ENCODE measurements around the gene VAT1.
"Not testable (repeated sequence)": the region's sequence is repeated elsewhere in the genome, so short reads cannot be mapped to it uniquely, and the experiment has no call there.

Gene VAT1

DNA sequence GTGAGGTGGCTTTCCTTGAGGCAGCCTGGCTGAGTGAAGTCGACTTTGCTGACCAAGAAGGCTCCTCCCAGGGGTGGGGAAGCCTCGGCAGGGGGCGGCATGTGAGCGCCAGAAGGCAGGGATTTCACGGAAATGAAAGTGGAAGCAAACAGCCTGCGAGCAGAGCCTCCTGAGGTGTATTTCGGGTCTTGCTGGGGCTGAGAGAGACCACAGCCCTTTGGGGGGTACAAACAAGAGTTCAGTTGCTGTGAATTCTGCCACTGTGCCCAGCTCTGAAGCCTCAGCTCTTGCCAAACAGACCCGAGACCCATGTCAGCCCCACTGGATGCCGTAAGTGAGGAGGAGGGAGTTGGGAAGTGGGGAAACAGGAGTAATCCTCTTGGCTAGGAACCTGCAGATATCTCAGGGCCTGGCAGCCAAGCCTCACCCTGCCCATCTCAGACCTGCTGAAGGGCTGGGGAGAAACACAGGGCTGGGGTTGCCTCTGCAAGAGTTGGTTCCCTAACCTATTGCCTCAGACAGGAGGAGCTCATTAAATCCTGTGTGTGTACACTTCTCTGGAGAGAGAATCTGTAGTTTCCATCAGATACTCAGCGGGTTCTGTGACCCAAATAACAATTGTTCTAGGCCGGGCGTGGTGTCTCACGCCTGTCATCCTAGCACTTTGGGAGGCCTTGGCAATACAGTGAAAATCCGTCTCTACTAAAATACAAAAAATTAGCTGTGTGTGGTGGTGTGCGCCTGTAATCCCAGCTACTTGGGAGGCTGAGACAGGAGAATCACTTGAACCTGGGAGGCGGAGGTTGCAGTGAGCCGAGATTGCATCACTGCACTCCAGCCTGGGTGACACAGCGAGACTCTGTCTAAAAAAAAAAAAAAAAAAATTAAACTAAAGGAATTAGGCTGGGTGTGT is 15.3 kb downstream of the VAT1 start, which contains the start of gene IFI35:
Gene IFI35 (plus strand): TSS at position 146 of the 913 bp plus-strand sequence. CDS start 164 bp downstream, at position 310.
- peak; percentile 80 for DNase-seq (ENCODE audit: low read depth in 2 of 2)

GRCh38 chr17:43003542-43004172 is 18.5 kb downstream of the VAT1 start:
- no peak for DNase-seq (ENCODE audit: low read depth in 2 of 2)

DNA sequence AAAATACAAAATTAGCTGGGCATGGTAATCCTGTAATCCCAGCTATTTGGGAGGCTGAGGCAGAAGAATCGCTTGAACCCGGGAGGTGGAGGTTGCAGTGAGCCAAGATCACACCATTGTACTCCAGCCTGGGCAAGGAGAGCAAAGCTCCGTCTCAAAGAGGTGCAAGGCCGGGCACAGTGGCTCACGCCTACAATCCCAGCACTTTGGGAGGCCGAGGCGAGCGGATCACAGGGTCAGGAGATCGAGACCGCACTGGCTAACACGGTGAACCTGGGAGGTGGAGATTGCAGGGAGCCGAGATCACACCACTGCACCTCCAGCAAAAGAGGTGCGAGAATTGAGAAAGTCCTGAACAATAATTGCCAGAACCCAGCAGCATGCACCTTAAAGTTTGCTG is 21.3 kb downstream of the VAT1 start:
- DNase-seq (ENCODE audit: low read depth in 2 of 2) = not testable (repeated sequence)

DNA sequence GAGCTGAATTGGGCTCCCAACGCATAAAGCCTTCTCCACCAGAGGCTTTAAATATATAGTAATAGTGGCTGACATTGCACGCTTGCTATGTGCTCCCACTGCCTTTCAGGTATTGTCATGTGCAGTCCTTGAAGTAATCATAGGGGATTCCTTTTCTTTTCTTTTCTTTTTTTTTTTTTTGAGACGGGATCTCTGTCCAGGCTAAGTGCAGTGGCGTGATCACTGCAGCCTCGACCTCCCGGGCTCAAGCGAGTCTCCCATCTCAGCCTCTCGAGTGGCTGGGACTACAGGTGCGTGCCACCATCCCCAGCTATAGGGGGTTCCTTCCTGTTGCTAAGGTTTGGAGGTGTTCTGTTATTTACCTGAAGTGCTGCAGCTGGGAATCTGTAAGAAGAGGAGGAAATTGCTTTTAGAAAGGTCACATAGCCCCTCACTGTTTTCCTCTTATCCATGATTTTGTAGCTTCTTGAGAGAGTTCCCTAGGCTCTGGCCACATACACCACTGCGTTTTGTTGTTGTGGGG is 23.1 kb downstream of the VAT1 start:
- no peak for DNase-seq (ENCODE audit: low read depth in 2 of 2)

GRCh38 chr17:42997984-42998938 is 23.9 kb downstream of the VAT1 start, which contains the start of gene RPL27:
TSS of gene RPL27 (plus strand) at chr17:42998419. CDS start at chr17:42998751, 332 bp downstream.
- peak; percentile 91 to 95 for DNase-seq (ENCODE audit: low read depth in 2 of 2)

- no peak for DNase-seq (ENCODE audit: low read depth in 2 of 2)
Observed at GRCh38 chr17:42997390-42997983, 24.7 kb downstream of the VAT1 start.

DNA sequence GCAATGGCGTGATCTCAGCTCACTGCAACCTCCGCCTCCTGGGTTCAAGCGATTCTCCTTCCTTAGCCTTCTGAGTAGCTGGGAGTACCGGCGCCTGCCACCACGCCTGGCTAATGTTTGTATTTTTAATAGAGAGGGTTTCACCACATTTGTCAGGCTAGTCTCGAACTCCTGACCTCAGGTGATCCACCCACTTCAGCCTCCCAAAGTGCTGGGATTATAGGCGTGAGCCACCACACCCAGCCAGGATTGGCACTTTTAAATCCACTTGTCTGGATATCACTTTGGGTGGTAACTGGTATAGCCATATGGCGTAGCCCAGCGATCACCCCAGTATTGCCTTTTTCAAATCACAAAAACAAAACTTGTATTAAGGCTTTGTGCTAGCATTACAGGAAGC is 28.3 kb downstream of the VAT1 start:
- DNase-seq (ENCODE audit: low read depth in 2 of 2) = not testable (repeated sequence)

GRCh38 chr17:42992872-42993271 is 29.3 kb downstream of the VAT1 start:
- no peak for DNase-seq (ENCODE audit: low read depth in 2 of 2)

DNA sequence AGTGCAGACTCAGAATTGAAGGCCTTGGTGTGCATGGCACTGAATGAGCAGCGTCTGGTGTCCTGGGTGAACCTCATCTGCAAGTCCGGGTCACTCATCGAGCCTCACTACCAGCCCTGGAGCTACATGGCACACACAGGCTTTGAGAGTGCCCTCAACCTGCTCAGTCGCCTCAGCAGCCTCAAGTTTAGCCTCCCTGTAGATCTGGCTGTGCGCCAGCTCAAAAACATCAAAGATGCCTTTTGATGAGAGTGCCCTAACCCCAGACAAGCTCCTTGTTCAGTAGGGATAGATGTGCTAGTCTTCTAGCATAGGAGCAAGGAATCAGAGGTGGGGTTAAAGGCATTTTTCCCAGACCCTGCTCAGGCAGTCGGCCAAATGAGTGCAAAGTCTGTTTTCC is 30.7 kb downstream of the VAT1 start:
- DNase-seq (ENCODE audit: low read depth in 2 of 2) = no peak

- no peak for DNase-seq (ENCODE audit: low read depth in 2 of 2)
Observed at GRCh38 chr17:42989726-42990652, 32.2 kb downstream of the VAT1 start.

DNA sequence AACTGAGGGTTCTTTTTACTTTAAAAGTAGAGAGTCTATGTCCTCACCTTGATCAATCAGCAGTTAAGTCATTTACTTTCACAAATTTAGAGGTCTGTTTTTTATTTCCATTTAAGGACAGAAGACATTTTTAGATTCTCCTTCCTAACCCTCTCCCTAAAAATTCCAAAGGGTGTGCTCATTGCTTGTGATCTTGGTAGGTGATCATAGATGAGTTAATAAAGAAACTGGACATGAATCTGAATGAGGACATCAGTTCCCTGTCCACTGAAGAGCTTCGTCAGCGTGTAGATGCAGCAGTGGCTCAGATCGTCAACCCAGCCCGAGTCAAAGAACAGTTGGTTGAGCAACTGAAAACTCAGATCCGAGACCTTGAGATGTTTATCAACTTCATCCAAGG is 33.0 kb downstream of the VAT1 start:
- no peak for DNase-seq (ENCODE audit: low read depth in 2 of 2)

GRCh38 chr17:42985225-42985624 is 37.0 kb downstream of the VAT1 start:
- DNase-seq (ENCODE audit: low read depth in 2 of 2) = no peak

- DNase-seq (ENCODE audit: low read depth in 2 of 2) = no peak
Observed at GRCh38 chr17:42982266-42982665, 39.9 kb downstream of the VAT1 start.

DNA sequence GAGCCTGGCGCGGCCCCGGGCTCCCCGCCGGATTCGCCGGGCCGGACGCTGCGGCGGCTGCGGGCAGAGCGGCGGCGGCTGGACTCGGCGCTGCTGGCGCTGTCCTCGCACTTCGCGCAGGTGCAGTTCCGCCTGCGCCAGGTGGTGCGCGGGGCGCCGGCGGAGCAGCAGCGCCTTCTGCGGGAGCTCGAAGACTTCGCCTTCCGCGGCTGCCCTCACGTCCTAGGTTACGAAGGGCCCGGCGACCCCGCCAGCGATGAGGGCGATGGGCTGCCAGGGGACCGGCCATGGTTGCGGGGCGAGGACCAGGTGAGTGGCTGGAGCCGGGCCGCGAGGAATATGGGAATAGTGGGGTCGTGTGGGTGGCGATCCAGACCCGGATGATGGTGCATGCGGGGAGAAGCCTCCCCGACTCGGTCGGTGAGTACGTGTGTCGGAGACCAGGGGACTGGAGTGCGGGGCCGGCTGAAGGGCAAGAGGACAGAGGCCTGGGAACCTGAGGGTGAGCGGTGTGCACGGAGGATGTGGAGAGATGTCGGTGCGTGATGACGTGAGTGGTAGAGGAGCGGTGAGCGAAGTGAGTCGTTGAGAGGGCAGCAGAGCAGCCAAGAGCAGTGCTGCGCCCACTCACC is 41.3 kb downstream of the VAT1 start:
- peak; percentile 57 to 68 for DNase-seq (ENCODE audit: low read depth in 2 of 2)

DNA sequence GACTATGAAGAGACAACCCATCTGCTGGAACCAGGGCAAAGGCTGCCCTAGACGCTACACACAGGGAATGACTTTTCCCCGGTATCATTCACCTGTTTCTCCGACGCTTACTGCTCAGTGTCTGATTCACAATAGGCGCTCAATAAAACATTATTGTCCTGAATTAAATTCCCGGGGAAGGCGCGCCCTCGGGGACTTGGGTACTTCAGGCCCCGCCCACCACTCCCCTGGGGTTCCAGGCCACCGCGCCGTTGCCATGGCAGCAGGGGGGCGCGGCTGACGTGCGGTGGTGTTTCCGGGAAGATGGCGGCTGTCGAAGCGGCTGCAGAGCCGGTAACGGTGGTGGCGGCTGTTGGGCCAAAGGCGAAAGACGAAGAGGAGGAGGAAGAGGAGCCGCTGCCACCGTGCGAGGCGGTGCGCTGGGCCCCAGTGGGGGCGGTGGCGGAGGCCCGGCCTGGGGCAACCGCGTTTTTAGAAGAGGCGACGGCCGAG is 41.9 kb downstream of the VAT1 start, which contains the start of gene RUNDC1:
Gene RUNDC1 (plus strand): TSS at position 292 of the 492 bp plus-strand sequence. CDS start 12 bp downstream, at position 304.
- peak; percentile 88 to 90 for DNase-seq (ENCODE audit: low read depth in 2 of 2)

- DNase-seq (ENCODE audit: low read depth in 2 of 2) = peak in 1 of 2 donors; percentile 18
Observed at GRCh38 chr17:42979511-42980273, 42.5 kb downstream of the VAT1 start, which contains the start of gene PTGES3L. TSS of gene PTGES3L (minus strand) at chr17:42980080. CDS start at chr17:42980053, 27 bp downstream.

DNA sequence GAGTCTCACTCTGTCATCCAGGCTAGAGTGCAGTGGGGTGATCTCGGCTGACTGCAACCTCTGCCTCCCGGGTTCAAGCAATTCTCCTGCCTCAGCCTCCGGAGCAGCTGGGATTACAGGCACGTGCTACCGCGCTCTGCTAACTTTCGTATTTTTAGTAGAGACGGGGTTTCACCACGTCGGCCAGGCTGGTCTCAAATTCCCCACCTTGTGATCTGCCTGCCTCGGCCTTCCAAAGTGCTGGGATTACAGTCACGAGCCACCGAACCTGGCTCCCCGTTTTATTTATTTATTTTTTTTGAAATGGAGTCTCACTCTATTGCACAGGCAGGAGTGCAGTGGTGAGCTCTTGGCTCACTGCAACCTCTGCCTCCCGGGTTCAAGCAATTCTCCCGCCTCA is 46.5 kb downstream of the VAT1 start:
- not testable (repeated sequence) for DNase-seq (ENCODE audit: low read depth in 2 of 2)

DNA sequence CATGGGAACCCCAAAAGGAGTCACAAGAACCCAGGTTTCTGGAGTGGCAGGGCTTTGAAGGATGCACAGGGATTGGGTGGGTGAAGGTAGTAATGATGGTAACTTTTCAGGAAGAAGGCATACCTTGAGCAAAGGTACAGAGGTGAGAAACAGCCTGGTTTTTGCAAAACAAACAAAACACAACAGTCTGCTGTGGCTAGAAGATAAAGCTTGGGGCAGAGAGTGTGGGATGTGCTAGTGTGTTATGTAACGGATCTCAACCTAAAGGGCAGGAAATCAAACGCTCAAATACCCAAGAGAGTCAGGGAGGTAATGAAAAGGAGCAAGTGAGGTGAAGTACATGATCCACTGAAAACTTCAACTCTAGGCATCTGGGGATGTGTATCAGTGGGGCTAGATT is 46.9 kb downstream of the VAT1 start:
- DNase-seq (ENCODE audit: low read depth in 2 of 2) = no peak

All from stimulated activated CD8-positive, alpha-beta memory T cell treated with anti-CD3 and anti-CD28 coated beads, Interleukin-15, amount 100 ng/mL, for 48 hours (primary cell).